Loucy (cell line): ENCODE data around the gene CENPS.
A peak's percentile ranks its signal among the peaks of the same experiment; 100 is the strongest.

Source experiments
- H2AFZ ChIP-seq: fragments of 200-600 bp; sonication (generic); 2 replicates; pipeline ENCODE4 v1.6.0; 2016; ENCODE audit warnings: antibody characterized with exemption, mild to moderate bottlenecking, low read length, moderate library complexity
- H3F3A ChIP-seq: fragments of 200-600 bp; 2 replicates; pipeline ENCODE4 v1.6.0; 2016; ENCODE audit warnings: antibody characterized with exemption, low read depth, mild to moderate bottlenecking
- H3K27me3 ChIP-seq: fragments of 200-600 bp; sonication (generic); 2 replicates; pipeline ENCODE4 v1.6.1; 2014; ENCODE audit warnings: low read length, mild to moderate bottlenecking; ENCODE audit not compliant: insufficient read depth, poor library complexity, severe bottlenecking
- H3K36me3 ChIP-seq: fragments of 200-600 bp; sonication (generic); 2 replicates; pipeline ENCODE4 v1.6.1; 2016; ENCODE audit warnings: low read length; ENCODE audit not compliant: insufficient read depth
- H3K4me1 ChIP-seq: fragments of 200-600 bp; sonication (generic); 2 replicates; pipeline ENCODE4 v1.5.1; 2014; ENCODE audit warnings: low read length, mild to moderate bottlenecking; ENCODE audit not compliant: insufficient read depth, poor library complexity, severe bottlenecking
- H3K4me2 ChIP-seq: fragments of 200-600 bp; sonication (generic); 2 replicates; pipeline ENCODE4 v1.6.0; 2014; ENCODE audit warnings: antibody characterized with exemption, low read length, low read depth, mild to moderate bottlenecking; ENCODE audit not compliant: poor library complexity, severe bottlenecking
- H3K4me3 ChIP-seq: fragments of 200-600 bp; sonication (generic); 2 replicates; pipeline ENCODE4 v1.5.1; 2014; ENCODE audit warnings: low read length, mild to moderate bottlenecking, mixed read lengths; ENCODE audit not compliant: poor library complexity, severe bottlenecking
- H3K79me2 ChIP-seq: fragments of 200-600 bp; sonication (generic); 2 replicates; pipeline ENCODE4 v1.6.1; 2014; ENCODE audit warnings: low read length; ENCODE audit not compliant: insufficient read depth
- H3K9ac ChIP-seq: fragments of 200-600 bp; sonication (generic); 2 replicates; pipeline ENCODE4 v1.6.0; 2014; ENCODE audit warnings: mild to moderate bottlenecking, low read depth, low read length, moderate library complexity; ENCODE audit not compliant: poor library complexity, severe bottlenecking
- H3K9me2 ChIP-seq: fragments of 200-600 bp; sonication (generic); replicated peaks from 2 replicates; pipeline ENCODE4 v1.6.1; 2016; ENCODE audit warnings: low read depth, low read length, mixed read lengths
- H3K9me3 ChIP-seq: fragments of 200-600 bp; sonication (generic); 2 replicates; pipeline ENCODE4 v1.6.1; 2014; ENCODE audit warnings: mild to moderate bottlenecking, antibody characterized with exemption, low read length, low read depth; ENCODE audit not compliant: insufficient read depth
- H4K20me1 ChIP-seq: fragments of 200-600 bp; sonication (generic); 2 replicates; pipeline ENCODE4 v1.6.0; 2014; ENCODE audit warnings: antibody characterized with exemption, low read length, mild to moderate bottlenecking; ENCODE audit not compliant: insufficient read depth, poor library complexity, severe bottlenecking
- CTCF ChIP-seq: fragments of 200-600 bp; sonication (generic); conservative IDR thresholded peaks from 2 replicates; pipeline ENCODE4 v1.5.1; 2014; ENCODE audit warnings: mild to moderate bottlenecking, antibody characterized with exemption, low read length
- EZH2phosphoT487 ChIP-seq: fragments of 200-600 bp; IDR thresholded peaks from 2 replicates; pipeline ENCODE4 v1.6.1; 2018; ENCODE audit warnings: antibody characterized with exemption, mild to moderate bottlenecking, moderate library complexity, borderline replicate concordance

Gene CENPS

GRCh38 chr1:10400013-10400412 is 30.2 kb upstream of the CENPS start:
- no peaks in the 10 kb centered on the region for H3K9me2 ChIP-seq
- H3K9ac ChIP-seq = peak overlapping the region; percentile 90

GRCh38 chr1:10401281-10401680 is 29.0 kb upstream of the CENPS start:
- H3K36me3 ChIP-seq = peaks cover 34% of the 10 kb centered on the region; the same call in 1 of the 2 replicates
- peak overlapping the region; percentile 89 for H3K4me2 ChIP-seq

More at GRCh38 chr1:10400013-10400412, 30.2 kb upstream of the CENPS start:
- H3K4me2 ChIP-seq = peak overlapping the region; percentile 89
- H3K4me1 ChIP-seq = peaks cover 20% of the 10 kb centered on the region
- H3F3A ChIP-seq = no peaks in the 10 kb centered on the region
- no peaks in the 10 kb centered on the region for H3K27me3 ChIP-seq
- H3K36me3 ChIP-seq = peaks cover 24% of the 10 kb centered on the region; the same call in 1 of the 2 replicates
- peak overlapping the region; percentile 83 for H3K4me3 ChIP-seq
- no peak overlapping the region for H2AFZ ChIP-seq
- TF ChIP-seq EZH2phosphoT487 = no peak
- no peak for TF ChIP-seq CTCF
- H4K20me1 ChIP-seq = peaks cover 23% of the 10 kb centered on the region
- H3K9me3 ChIP-seq = no peaks in the 10 kb centered on the region
- peaks cover 45% of the 10 kb centered on the region for H3K79me2 ChIP-seq

GRCh38 chr1:10402729-10403274 is 27.4 kb upstream of the CENPS start:
- H2AFZ ChIP-seq = no peak overlapping the region
- H3K27me3 ChIP-seq = no peaks in the 10 kb centered on the region
- peaks cover 45% of the 10 kb centered on the region for H3K79me2 ChIP-seq
- H3K9ac ChIP-seq = no peak overlapping the region
- peaks cover 20% of the 10 kb centered on the region for H3K4me1 ChIP-seq
- H4K20me1 ChIP-seq = peaks cover 26% of the 10 kb centered on the region
- H3K4me2 ChIP-seq = no peak overlapping the region
- no peaks in the 10 kb centered on the region for H3F3A ChIP-seq
- H3K9me3 ChIP-seq = no peaks in the 10 kb centered on the region
- H3K4me3 ChIP-seq = no peak overlapping the region
- TF ChIP-seq CTCF (no peak), EZH2phosphoT487 (no peak)
- peaks cover 49% of the 10 kb centered on the region; the same call in 1 of the 2 replicates for H3K36me3 ChIP-seq
- H3K9me2 ChIP-seq = no peaks in the 10 kb centered on the region

More at GRCh38 chr1:10401281-10401680, 29.0 kb upstream of the CENPS start:
- H3K4me3 ChIP-seq = peak overlapping the region; percentile 83
- no peak overlapping the region for H2AFZ ChIP-seq
- peaks cover 26% of the 10 kb centered on the region for H4K20me1 ChIP-seq
- no peaks in the 10 kb centered on the region for H3K27me3 ChIP-seq
- H3F3A ChIP-seq = no peaks in the 10 kb centered on the region
- no peaks in the 10 kb centered on the region for H3K9me2 ChIP-seq
- peak overlapping the region; percentile 90 for H3K9ac ChIP-seq
- H3K79me2 ChIP-seq = peaks cover 45% of the 10 kb centered on the region
- H3K9me3 ChIP-seq = no peaks in the 10 kb centered on the region
- H3K4me1 ChIP-seq = peaks cover 20% of the 10 kb centered on the region
- TF ChIP-seq EZH2phosphoT487 = no peak
- TF ChIP-seq CTCF = no peak
